EL (cell line): Measurements from ENCODE around the gene QRFP.
A peak's percentile ranks its signal among the peaks of the same experiment; 100 is the strongest.

Experiments used
- DNase-seq: peaks from one replicate; pipeline ENCODE4 v3.0.0-alpha.2; 2016

Gene QRFP, protein sequence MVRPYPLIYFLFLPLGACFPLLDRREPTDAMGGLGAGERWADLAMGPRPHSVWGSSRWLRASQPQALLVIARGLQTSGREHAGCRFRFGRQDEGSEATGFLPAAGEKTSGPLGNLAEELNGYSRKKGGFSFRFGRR

GRCh38 chr9:130896233-130897014, at the start of gene QRFP:
TSS of gene QRFP (minus strand) at chr9:130896812. CDS start at chr9:130893838, 2,974 bp downstream.
- DNase-seq: no peak

DNA sequence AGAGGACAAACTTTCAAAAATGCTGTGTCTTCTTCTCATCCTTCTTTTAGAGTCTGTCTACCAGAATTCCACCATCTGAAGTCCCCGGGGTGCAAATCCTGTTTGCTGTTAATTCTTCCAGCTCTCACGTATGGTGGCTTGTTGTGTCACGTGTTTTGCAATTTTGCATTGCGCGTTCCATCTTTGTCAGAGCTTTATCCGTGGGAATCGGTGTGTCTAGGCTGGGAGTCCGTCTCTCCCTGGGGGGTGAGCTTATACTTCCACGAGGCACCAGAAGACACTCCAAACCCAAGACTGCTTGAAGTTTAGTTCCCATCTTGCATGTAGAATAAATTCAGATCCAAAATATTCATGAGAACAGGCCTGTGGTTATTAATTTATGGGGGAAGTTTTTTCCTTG, 48.6 kb upstream of the QRFP start:
- no peak for DNase-seq

GRCh38 chr9:130944510-130945058, 48.0 kb upstream of the QRFP start:
- DNase-seq: no peak

DNA sequence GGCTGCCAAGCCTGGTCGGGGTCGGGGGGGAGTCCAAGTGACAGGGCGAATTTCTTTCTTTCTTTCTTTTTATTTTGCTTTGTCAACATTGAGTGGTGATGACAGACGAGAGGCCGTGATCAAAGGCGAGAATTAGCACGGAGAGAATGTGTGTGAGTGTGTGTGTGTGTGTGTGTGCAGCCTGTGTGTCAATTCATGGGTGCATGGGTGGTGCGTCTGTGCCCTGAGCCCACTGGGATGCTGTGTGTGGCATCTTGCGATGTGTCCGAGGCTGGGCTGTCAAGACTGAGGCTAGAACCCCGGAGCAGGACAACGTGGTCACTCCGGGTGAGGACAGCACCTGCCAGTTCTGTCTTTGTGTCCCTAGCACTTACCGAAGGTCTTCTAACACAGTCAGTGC, 47.2 kb upstream of the QRFP start:
- no peak for DNase-seq

- DNase-seq: no peak
Observed at GRCh38 chr9:130943221-130943620, 46.6 kb upstream of the QRFP start.

DNA sequence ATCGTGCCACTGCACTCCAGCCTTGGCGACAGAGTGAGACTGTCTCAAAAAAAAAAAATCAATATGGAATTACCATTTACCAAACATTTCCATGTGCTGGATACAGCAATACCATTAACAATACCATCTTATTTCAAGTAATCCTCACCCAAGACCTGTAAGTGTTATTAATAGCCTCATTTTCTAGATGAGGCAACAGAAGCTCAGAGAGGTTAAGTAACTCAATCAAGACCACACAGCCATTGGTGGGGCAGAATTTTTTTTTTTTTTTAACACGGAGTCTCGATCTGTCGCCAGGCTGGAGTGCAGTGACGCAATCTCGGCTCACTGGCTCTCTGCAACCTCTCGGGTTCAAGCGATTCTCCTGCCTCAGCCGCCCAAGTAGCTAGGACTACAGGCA, 46.1 kb upstream of the QRFP start:
- no peak for DNase-seq

DNA sequence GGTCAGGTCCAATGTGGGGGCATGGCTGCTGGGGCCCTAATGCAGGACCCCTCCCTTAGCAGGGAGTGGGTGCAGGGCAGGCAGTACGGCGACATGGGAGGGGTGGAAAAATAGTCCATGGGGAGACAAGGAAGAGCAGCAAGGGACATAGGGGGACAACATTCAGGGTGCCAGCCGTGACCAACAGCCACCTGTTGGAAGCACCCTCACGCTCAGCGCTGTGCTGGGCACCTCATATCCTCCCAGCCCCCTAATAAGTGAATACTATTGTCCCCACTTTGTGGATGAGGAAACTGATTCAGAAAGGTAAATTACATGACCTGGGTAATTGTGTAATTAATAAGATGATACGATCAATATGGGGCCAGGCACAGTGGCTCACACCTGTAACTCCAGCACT, 45.5 kb upstream of the QRFP start:
- DNase-seq: no peak

- peak; percentile 41 for DNase-seq
Observed at GRCh38 chr9:130940693-130941576, 44.3 kb upstream of the QRFP start.

GRCh38 chr9:130940027-130940549, 43.5 kb upstream of the QRFP start:
- no peak for DNase-seq

DNA sequence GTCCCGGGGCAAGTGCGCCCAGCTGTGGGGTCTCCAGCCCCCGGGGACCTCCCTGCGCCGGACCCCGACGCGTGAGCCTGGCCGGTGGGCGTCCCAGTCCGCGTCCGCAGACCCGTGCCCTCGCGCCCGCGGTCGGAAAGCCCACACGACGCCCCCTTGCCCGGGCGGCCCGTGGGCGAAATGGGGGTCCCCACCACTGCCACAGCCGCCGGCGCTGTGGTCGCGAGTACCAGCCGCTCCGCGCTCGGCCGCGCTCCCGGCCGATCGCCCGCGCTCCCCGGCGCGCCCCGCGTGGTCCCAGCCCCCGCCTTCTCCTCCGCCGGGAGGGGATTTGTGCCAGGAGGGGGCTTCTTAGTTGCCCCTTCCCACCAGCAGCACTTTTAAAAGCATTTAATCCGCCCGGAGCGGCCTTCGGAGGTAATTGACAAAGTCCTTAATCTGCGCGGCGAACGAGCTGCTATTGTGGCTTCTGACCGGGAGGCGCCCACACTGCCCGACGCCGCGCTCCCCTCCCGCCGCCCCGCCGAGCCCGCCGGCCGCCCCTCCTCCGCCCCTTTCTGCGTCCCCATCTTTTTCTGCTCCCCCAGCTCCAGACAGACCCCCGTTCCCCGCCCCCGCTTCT, 42.9 kb upstream of the QRFP start:
- DNase-seq: peak; percentile 29

- DNase-seq: peak; percentile 64
Observed at GRCh38 chr9:130938652-130939404, 42.2 kb upstream of the QRFP start, which contains the start of gene FIBCD1. TSS of gene FIBCD1 (minus strand) at chr9:130939247. CDS start at chr9:130938607, 640 bp downstream.

DNA sequence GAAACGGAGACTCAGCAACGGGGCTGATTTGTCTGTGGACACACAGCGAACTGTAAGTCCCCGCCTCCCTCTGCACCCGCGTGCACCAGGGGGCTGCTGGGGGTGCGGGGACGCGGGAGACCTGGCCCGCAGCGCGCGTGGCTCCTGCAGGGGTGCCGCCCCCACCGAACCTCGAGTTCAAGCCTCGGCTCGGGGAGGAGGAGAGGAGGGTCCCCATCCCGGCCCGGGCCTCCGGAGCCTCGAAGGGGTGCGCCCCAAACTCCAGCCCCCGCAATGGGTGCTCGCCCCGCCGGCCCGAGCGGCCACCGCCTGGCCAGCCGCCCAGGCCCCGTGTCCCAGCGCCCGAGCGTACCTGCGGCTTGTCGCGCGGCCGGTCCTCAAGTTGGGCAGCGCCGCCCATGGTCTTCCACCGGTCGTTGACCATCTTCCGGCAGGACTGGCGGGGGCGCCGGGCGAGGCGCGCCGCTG, 41.6 kb upstream of the QRFP start:
- DNase-seq: no peak

- no peak for DNase-seq
Observed at GRCh38 chr9:130937146-130938076, 40.8 kb upstream of the QRFP start.

GRCh38 chr9:130936285-130937117, 39.9 kb upstream of the QRFP start:
- DNase-seq: peak; percentile 91

- DNase-seq: no peak
Observed at GRCh38 chr9:130935648-130936271, 39.1 kb upstream of the QRFP start.

GRCh38 chr9:130934702-130935647, 38.4 kb upstream of the QRFP start:
- peak; percentile 31 for DNase-seq

- no peak for DNase-seq
Observed at GRCh38 chr9:130934246-130934645, 37.6 kb upstream of the QRFP start.
